K562 (cell line): ENCODE data around the gene ADK. TPM values are rescaled to one million over a fixed set of nuclear protein-coding genes. Genes with fewer than 3 reads are reported as not detected.

Experiments
- ATAC-seq: fragments of 200-7000 bp; cut with Tn5 transposase; 3 replicates; pipeline ENCODE4 v1.9.1; 2020; ENCODE audit warnings: moderate library complexity
- BruUV-seq: library from RNA; stranded (reverse); fragments of 400-500 nt; replicated peaks from 2 replicates; lab custom pipeline; 2021; lab: Mats Ljungman, UMichigan
- CTCF ChIA-PET: fragments of 300-600 bp; formaldehyde crosslinking; extraction: SDS; loops from one replicate; lab custom pipeline; 2021; ENCODE audit warnings: low intra/inter-chr PET ratio; lab: Yijun Ruan, JAX
- POLR2A ChIA-PET: fragments of 300-600, 350-650 bp; sonication (Branson Sonifier 250); formaldehyde crosslinking; extraction: SDS; loops from one replicate; lab custom pipeline; 2021; ENCODE audit warnings: antibody characterized with exemption, inconsistent platforms; lab: Yijun Ruan, JAX
- DNase-seq, 4 experiments: peaks; one replicate each; pipeline versions ENCODE4 v3.0.0 to v3.0.0-alpha.2; 2011 to 2018; ENCODE audit warnings: low spot score in 3 of 4, mixed read lengths in 3 of 4; ENCODE audit errors: extremely low read depth in 1 of 4
- FAIRE-seq: peaks from 2 replicates; lab custom pipeline; 2011; peaks lifted over from hg19 to GRCh38; lab: Jason Lieb, UNC
- H2AFZ ChIP-seq: 2 replicates; pipeline ENCODE4 v1.6.0; 2011; ENCODE audit warnings: low read depth, low read length, control low read depth, inconsistent platforms
- H3K27ac ChIP-seq: fragments of 200-600 bp; 3 replicates; pipeline ENCODE4 v1.8.0; 2011; ENCODE audit warnings: low read depth, mild to moderate bottlenecking, control low read depth, inconsistent platforms, low read length, moderate library complexity, mixed read lengths; ENCODE audit errors: extremely low read depth
- H3K27me3 ChIP-seq, 2 experiments: fragments of 300-600 bp in 1 of 2; 2 replicates in 1 of 2; 3 replicates in 1 of 2; pipeline versions ENCODE4 v1.6.0 to v1.8.0; 2011; ENCODE audit warnings: inconsistent platforms in 2 of 2, low read length in 2 of 2, mild to moderate bottlenecking in 1 of 2, mixed read lengths in 1 of 2, moderate library complexity in 1 of 2; ENCODE audit not compliant: control insufficient read depth in 2 of 2, insufficient read depth in 2 of 2
- H3K36me3 ChIP-seq: fragments of 300-600 bp; 3 replicates; pipeline ENCODE4 v1.8.0; 2011; ENCODE audit warnings: mild to moderate bottlenecking, low read length, inconsistent platforms; ENCODE audit not compliant: control insufficient read depth, insufficient read depth
- H3K4me1 ChIP-seq, 2 experiments: fragments of 200-600 bp in 1 of 2; replicated peaks in 1 of 2; 2 replicates in 1 of 2; 3 replicates in 1 of 2; pipeline versions ENCODE4 v1.5.1 to v1.8.0; 2011; ENCODE audit warnings: inconsistent platforms in 2 of 2, low read length in 2 of 2, mild to moderate bottlenecking in 1 of 2, mixed read lengths in 1 of 2, moderate library complexity in 1 of 2; ENCODE audit not compliant: control insufficient read depth in 2 of 2, insufficient read depth in 2 of 2
- H3K4me2 ChIP-seq: 2 replicates; pipeline ENCODE4 v1.6.1; 2011; ENCODE audit warnings: low read length, control low read depth, inconsistent platforms, mixed read lengths; ENCODE audit not compliant: insufficient read depth
- H3K4me3 ChIP-seq: fragments of 200-600 bp; sonication (generic), shearing (Covaris generic); 2 replicates; pipeline ENCODE4 v1.5.1; 2016; ENCODE audit warnings: control low read depth, inconsistent platforms
- H3K79me2 ChIP-seq: fragments of 200-600 bp; 3 replicates; pipeline ENCODE4 v1.8.0; 2011; ENCODE audit warnings: low read length, inconsistent platforms; ENCODE audit not compliant: control insufficient read depth, insufficient read depth
- H3K9ac ChIP-seq, 2 experiments: 2 replicates each; pipeline versions ENCODE4 v1.6.0 to v1.6.1; 2011; ENCODE audit warnings: low read depth in 2 of 2, low read length in 2 of 2, control low read depth in 1 of 2, inconsistent platforms in 1 of 2, mild to moderate bottlenecking in 1 of 2, mixed read lengths in 1 of 2; ENCODE audit not compliant: insufficient read depth in 1 of 2
- H3K9me1 ChIP-seq: one replicate; pipeline ENCODE4 v1.6.0; 2011; ENCODE audit warnings: inconsistent platforms, mild to moderate bottlenecking, low read length, moderate library complexity; ENCODE audit not compliant: control insufficient read depth, insufficient read depth
- H3K9me3 ChIP-seq: replicated peaks from 2 replicates; pipeline ENCODE4 v1.5.1; 2011; ENCODE audit warnings: low read depth, low read length, inconsistent platforms; ENCODE audit not compliant: control insufficient read depth, insufficient read depth
- H4K20me1 ChIP-seq: replicated peaks from 2 replicates; pipeline ENCODE4 v1.6.1; 2011; ENCODE audit warnings: low read length, inconsistent platforms, mixed read lengths; ENCODE audit not compliant: control insufficient read depth, insufficient read depth
- HSF4 ChIP-seq: fragments of 250-450 bp; sonication (Bioruptor Pico); IDR thresholded peaks from 2 replicates; pipeline ENCODE4 v2.1.2; 2022; ENCODE audit warnings: mild to moderate bottlenecking, moderate library complexity, borderline replicate concordance
- MCM5 ChIP-seq: fragments of 450-650 bp; IDR thresholded peaks from 2 replicates; pipeline ENCODE4 v1.6.1; 2016; ENCODE audit warnings: low read depth
- NRF1 ChIP-seq, 2 experiments: fragments of 450-650 bp; IDR thresholded peaks in 1 of 2; conservative IDR thresholded peaks in 1 of 2; 2 replicates each; pipeline ENCODE4 v1.6.1; 2014; ENCODE audit warnings: mild to moderate bottlenecking in 2 of 2
- TCF7L2 ChIP-seq: fragments of 150-350 bp; IDR thresholded peaks from 2 replicates; pipeline ENCODE4 v1.6.1; 2016; ENCODE audit warnings: low read depth, mild to moderate bottlenecking, low read length, moderate library complexity
- ZNF316 ChIP-seq: fragments of 450-650 bp; IDR thresholded peaks from 2 replicates; pipeline ENCODE4 v1.6.1; 2016
- WGBS: fragments of 100-300 bp; shearing (Covaris generic); methylation state at CpG from one replicate; pipeline ENCODE4 v1.1.6; 2016; ENCODE audit warnings: low coverage, mixed read lengths; ENCODE audit not compliant: insufficient coverage; ENCODE audit errors: missing lambda C conversion rate; 5-methylcytosine and 5-hydroxymethylcytosine counted together
- in situ Hi-C: fragments of 300-500 bp; cut with MboI; formaldehyde crosslinking; loops from 4 replicates; pipeline ENCODE4 v1.15.0; 2018; ENCODE audit warnings: inconsistent platforms, mixed read lengths
- intact Hi-C: fragments of 100-400 bp; cut with micrococcal nuclease; formaldehyde crosslinking; loops from 2 replicates; pipeline ENCODE4 v1.14.2; 2022
- polyA plus RNA-seq, 8 experiments: library from polyadenylated mRNA; depleted of rRNA in 4 of 8; stranded (reverse) in 5 of 8; unstranded in 3 of 8; fragments of >200 nt; fragmentation: Nextera tagmentation in 2 of 8; fragmentation: Illumina TruSeq in 1 of 8; extraction: Ambion mirVana in 2 of 8; extraction: Trizol in 1 of 8; gene quantifications; 2 replicates each; pipeline versions ENCODE4 v1.2.1 to v1.2.3, GENCODE V29; 2011 to 2014; ENCODE audit warnings: inconsistent platforms in 1 of 8, missing spikeins in 1 of 8
- total RNA-seq, 7 experiments: library from RNA; depleted of rRNA in 6 of 7; stranded (reverse); fragments of >200 nt in 6 of 7; fragmentation: Illumina TruSeq in 2 of 7; extraction: Trizol in 2 of 7; gene quantifications; 2 replicates each; pipeline versions ENCODE4 v1.2.1 to v1.2.3, GENCODE V29; 2011 to 2021; ENCODE audit warnings: low replicate concordance in 1 of 7
- TF ChIP-seq, protein P1 (sequence below): IDR thresholded peaks from 2 replicates; pipeline ENCODE4 v1.6.1; 2011; ENCODE audit not compliant: insufficient read length; ENCODE audit errors: extremely low read depth
- TF ChIP-seq, protein P2 (sequence below): sonication (generic); formaldehyde crosslinking; IDR thresholded peaks from 2 replicates; pipeline ENCODE4 v1.9.0; 2022; ENCODE audit warnings: mild to moderate bottlenecking, missing genetic modification reagents

Gene ADK
- total and polyA plus RNA-seq, 9 of the 15 experiments (the other 6 are each of a cell fraction or from before 2014, with no cell fraction given): 54.2 to 97.8 (median 73.6) TPM

DNA sequence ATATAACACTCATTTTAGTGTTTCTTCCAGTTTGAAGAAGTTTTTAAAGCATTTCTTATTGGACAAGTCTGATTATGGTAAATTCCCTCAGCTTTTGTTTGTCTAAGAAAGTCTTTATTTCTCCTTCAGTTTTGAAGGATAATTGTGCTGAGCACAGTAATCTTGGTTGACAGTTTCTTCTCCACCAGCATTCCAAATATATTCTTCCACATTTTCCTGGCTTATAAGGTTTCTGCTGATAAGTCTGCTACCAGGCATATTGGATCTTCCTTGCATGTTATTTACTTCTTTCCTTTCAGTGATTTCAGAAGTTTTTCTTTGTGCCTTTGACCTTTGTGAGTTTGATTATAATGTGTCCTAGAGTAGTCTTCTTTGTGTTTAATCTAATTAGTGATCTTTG is 210.7 kb downstream of the ADK start:
- Histone ChIP-seq H3K27ac (no peak overlapping the region), H4K20me1 (no peaks in the 10 kb centered on the region), H3K9me3 (no peaks in the 10 kb centered on the region), H3K27me3 (no peaks in the 10 kb centered on the region), H3K4me3 (no peak overlapping the region), H3K79me2 (no peaks in the 10 kb centered on the region), H3K36me3 (peaks cover 9% of the 10 kb centered on the region; the same call in 2 of the 3 replicates), H3K9me1 (no peaks in the 10 kb centered on the region), H2AFZ (no peak overlapping the region), H3K4me2 (no peak overlapping the region), H3K4me1 (peaks cover 0 to 6% of the 10 kb centered on the region in 2 experiments; a peak in 3 of 5 replicates), H3K9ac (no peak overlapping the region)
- BruUV-seq: no TSS peak
- in situ Hi-C loops (no loop called here), intact Hi-C loops (no loop called here)
- ATAC-seq (no peak), FAIRE-seq (no peak), DNase-seq (no peak)
- TF ChIP-seq NRF1 (conservative IDR thresholded peaks at IDR 0.05 in 1 of 2, IDR thresholded peaks at IDR 0.05 in 1 of 2) (no peak), ZNF316 (0 out of 2 replicates have a peak, but pooled peaks have one; percentile 19)
- CTCF ChIA-PET: no interaction called here
- POLR2A ChIA-PET: no interaction called here

DNA sequence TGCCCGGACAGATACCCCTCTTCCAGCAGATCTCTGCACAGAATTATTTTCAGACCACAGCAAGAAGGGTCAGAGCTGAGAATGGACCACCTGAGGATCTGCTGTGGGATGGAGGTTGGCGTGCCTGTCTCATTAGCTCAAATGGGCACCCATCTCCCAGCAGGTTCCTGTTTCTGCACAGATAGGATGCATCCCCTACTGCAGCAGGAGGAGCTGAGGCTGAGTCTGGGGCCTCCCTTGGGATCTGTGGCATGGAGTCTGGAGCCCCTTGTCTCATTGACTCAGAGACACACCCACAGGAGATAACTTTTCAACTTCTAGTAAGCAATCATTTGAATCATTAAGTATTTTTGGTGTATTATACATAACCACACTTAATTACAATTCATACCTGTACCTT is 212.7 kb downstream of the ADK start:
- no peaks in the 10 kb centered on the region for H3K9me3 ChIP-seq
- no peak for DNase-seq
- no peaks in the 10 kb centered on the region for H3K79me2 ChIP-seq
- BruUV-seq: no TSS peak
- ChIA-PET POLR2A (interaction anchor here (2.2 kb wide), 1 partner anchor 9 kb away, joined by 7 read pairs; no protein-coding TSS in a partner anchor), CTCF (no interaction called here)
- H3K4me3 ChIP-seq: no peak overlapping the region
- no peak overlapping the region for H3K4me2 ChIP-seq
- peaks cover 0 to 6% of the 10 kb centered on the region in 2 experiments; a peak in 3 of 5 replicates for H3K4me1 ChIP-seq
- in situ Hi-C loops (no loop called here), intact Hi-C loops (no loop called here)
- FAIRE-seq: no peak
- peak; percentile 40; the same call in 2 of the 3 replicates for ATAC-seq
- H3K27me3 ChIP-seq: no peaks in the 10 kb centered on the region
- H3K36me3 ChIP-seq: peaks cover 10% of the 10 kb centered on the region; the same call in 2 of the 3 replicates
- H2AFZ ChIP-seq: no peak overlapping the region
- no peaks in the 10 kb centered on the region for H4K20me1 ChIP-seq
- WGBS: 87% methylated on average over 2 of the region's 2 CpGs
- H3K9ac ChIP-seq: no peak overlapping the region
- no peak overlapping the region for H3K27ac ChIP-seq
- no peaks in the 10 kb centered on the region for H3K9me1 ChIP-seq
- TF ChIP-seq MCM5 (no peak), HSF4 (CRISPR knock-in tag) (no peak), TCF7L2 (no peak)
- TF ChIP-seq, protein P1, sequence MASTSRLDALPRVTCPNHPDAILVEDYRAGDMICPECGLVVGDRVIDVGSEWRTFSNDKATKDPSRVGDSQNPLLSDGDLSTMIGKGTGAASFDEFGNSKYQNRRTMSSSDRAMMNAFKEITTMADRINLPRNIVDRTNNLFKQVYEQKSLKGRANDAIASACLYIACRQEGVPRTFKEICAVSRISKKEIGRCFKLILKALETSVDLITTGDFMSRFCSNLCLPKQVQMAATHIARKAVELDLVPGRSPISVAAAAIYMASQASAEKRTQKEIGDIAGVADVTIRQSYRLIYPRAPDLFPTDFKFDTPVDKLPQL: no peak
- TF ChIP-seq, protein P2, sequence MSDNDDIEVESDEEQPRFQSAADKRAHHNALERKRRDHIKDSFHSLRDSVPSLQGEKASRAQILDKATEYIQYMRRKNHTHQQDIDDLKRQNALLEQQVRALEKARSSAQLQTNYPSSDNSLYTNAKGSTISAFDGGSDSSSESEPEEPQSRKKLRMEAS (CRISPR knock-in tag): no peak
